ENCODE data around the gene TEX261.

GRCh38 chr2:71042287-71042686, 47.6 kb upstream of the TEX261 start:
- TF ChIP-seq CTCF (IDR thresholded peaks at IDR 0.05) (no peak), EZH2 (IDR thresholded peaks at IDR 0.05) (no peak), EZH2phosphoT487 (IDR thresholded peaks at IDR 0.05) (no peak)

All from neural progenitor cell (in vitro differentiated cells).